Mesenchymal stem cell (in vitro differentiated cells and primary cell): ENCODE measurements around the gene SMPD3.

Source experiments
- DNase-seq: peaks from one replicate; pipeline ENCODE4 v3.0.0-alpha.2; 2013
- H2AFZ ChIP-seq: one replicate; pipeline ENCODE4 v1.6.1; 2013; ENCODE audit warnings: low read depth, mild to moderate bottlenecking, control low read depth, inconsistent platforms, low read length, moderate library complexity
- H2AK5ac ChIP-seq: 2 replicates; pipeline ENCODE4 v1.6.1; 2013; ENCODE audit warnings: low read length, moderate library complexity, mild to moderate bottlenecking, inconsistent platforms; ENCODE audit not compliant: severe bottlenecking
- H2BK120ac ChIP-seq: one replicate; pipeline ENCODE4 v1.6.1; 2013; ENCODE audit warnings: low read depth, mild to moderate bottlenecking, inconsistent platforms, low read length, moderate library complexity
- H2BK12ac ChIP-seq, 2 experiments: one replicate each; pipeline ENCODE4 v1.6.1; 2013; ENCODE audit warnings: inconsistent platforms in 2 of 2, low read length in 2 of 2, mild to moderate bottlenecking in 2 of 2, moderate library complexity in 2 of 2, control low read depth in 1 of 2
- H2BK15ac ChIP-seq: one replicate; pipeline ENCODE4 v1.6.1; 2013; ENCODE audit warnings: mild to moderate bottlenecking, low read depth, inconsistent platforms; ENCODE audit not compliant: poor library complexity, severe bottlenecking
- H2BK5ac ChIP-seq: 2 replicates; pipeline ENCODE4 v1.6.1; 2013; ENCODE audit warnings: low read depth, mild to moderate bottlenecking, low read length, control low read depth, inconsistent platforms; ENCODE audit not compliant: poor library complexity, severe bottlenecking
- H3K14ac ChIP-seq, 2 experiments: one replicate each; pipeline ENCODE4 v1.6.1; 2013; ENCODE audit warnings: inconsistent platforms in 2 of 2, low read length in 2 of 2, control low read depth in 1 of 2, mild to moderate bottlenecking in 1 of 2, moderate library complexity in 1 of 2
- H3K18ac ChIP-seq, 2 experiments: one replicate each; pipeline ENCODE4 v1.6.1; 2013; ENCODE audit warnings: inconsistent platforms in 2 of 2, low read length in 2 of 2, control low read depth in 1 of 2, low read depth in 1 of 2, mild to moderate bottlenecking in 1 of 2
- H3K23ac ChIP-seq, 2 experiments: one replicate each; pipeline ENCODE4 v1.6.1; 2013; ENCODE audit warnings: inconsistent platforms in 2 of 2, low read length in 2 of 2, mild to moderate bottlenecking in 2 of 2, moderate library complexity in 2 of 2, control low read depth in 1 of 2
- H3K27ac ChIP-seq: 2 replicates; pipeline ENCODE4 v1.5.1; 2013; ENCODE audit warnings: mild to moderate bottlenecking, moderate library complexity, low read length, control low read depth, inconsistent platforms; ENCODE audit not compliant: poor library complexity, severe bottlenecking
- H3K27me3 ChIP-seq, 2 experiments: 2 replicates each; pipeline versions ENCODE4 v1.6.1 to v1.7.0; 2013; ENCODE audit warnings: low read length in 2 of 2, mild to moderate bottlenecking in 2 of 2, moderate library complexity in 2 of 2, control low read depth in 1 of 2, inconsistent platforms in 1 of 2; ENCODE audit not compliant: control insufficient read depth in 1 of 2, insufficient read depth in 1 of 2
- H3K36me3 ChIP-seq, 2 experiments: 2 replicates each; pipeline versions ENCODE4 v1.6.1 to v1.7.0; 2013; ENCODE audit warnings: low read length in 2 of 2, control low read depth in 1 of 2, inconsistent platforms in 1 of 2, low read depth in 1 of 2, mild to moderate bottlenecking in 1 of 2; ENCODE audit not compliant: insufficient read depth in 2 of 2, control insufficient read depth in 1 of 2
- H3K4ac ChIP-seq, 2 experiments: one replicate each; pipeline ENCODE4 v1.6.1; 2013; ENCODE audit warnings: inconsistent platforms in 2 of 2, low read length in 2 of 2, mild to moderate bottlenecking in 2 of 2, moderate library complexity in 2 of 2, control low read depth in 1 of 2, low read depth in 1 of 2
- H3K4me1 ChIP-seq: 2 replicates; pipeline ENCODE4 v1.6.1; 2013; ENCODE audit warnings: low read depth, low read length, control low read depth; ENCODE audit not compliant: control insufficient read depth, insufficient read depth
- H3K4me2 ChIP-seq: 2 replicates; pipeline ENCODE4 v1.6.1; 2013; ENCODE audit warnings: low read length, mild to moderate bottlenecking, inconsistent platforms; ENCODE audit not compliant: poor library complexity, severe bottlenecking
- H3K4me3 ChIP-seq, 2 experiments: 2 replicates each; pipeline versions ENCODE4 v1.5.1 to v1.7.0; 2013; ENCODE audit warnings: low read length in 2 of 2, mild to moderate bottlenecking in 2 of 2, control low read depth in 1 of 2, low read depth in 1 of 2; ENCODE audit not compliant: insufficient read depth in 1 of 2
- H3K79me1 ChIP-seq: replicated peaks from 2 replicates; pipeline ENCODE4 v1.6.1; 2013; ENCODE audit warnings: mild to moderate bottlenecking, control low read depth, low read length, inconsistent platforms; ENCODE audit not compliant: poor library complexity, severe bottlenecking
- H3K9ac ChIP-seq: 2 replicates; pipeline ENCODE4 v1.7.0; 2013; ENCODE audit warnings: mild to moderate bottlenecking, low read length, moderate library complexity
- H3K9me3 ChIP-seq: 2 replicates; pipeline ENCODE4 v1.7.0; 2013; ENCODE audit warnings: mild to moderate bottlenecking, low read length; ENCODE audit not compliant: control insufficient read depth
- H4K8ac ChIP-seq: one replicate; pipeline ENCODE4 v1.6.1; 2013; ENCODE audit warnings: inconsistent platforms, mild to moderate bottlenecking, low read length, moderate library complexity
- H4K91ac ChIP-seq: one replicate; pipeline ENCODE4 v1.6.1; 2013; ENCODE audit warnings: mild to moderate bottlenecking, low read length, inconsistent platforms
- WGBS: methylation state at CpG from one replicate; pipeline ENCODE4 v1.1.7; 2013; ENCODE audit warnings: mixed read lengths; 5-methylcytosine and 5-hydroxymethylcytosine counted together

SMPD3 gene

DNA sequence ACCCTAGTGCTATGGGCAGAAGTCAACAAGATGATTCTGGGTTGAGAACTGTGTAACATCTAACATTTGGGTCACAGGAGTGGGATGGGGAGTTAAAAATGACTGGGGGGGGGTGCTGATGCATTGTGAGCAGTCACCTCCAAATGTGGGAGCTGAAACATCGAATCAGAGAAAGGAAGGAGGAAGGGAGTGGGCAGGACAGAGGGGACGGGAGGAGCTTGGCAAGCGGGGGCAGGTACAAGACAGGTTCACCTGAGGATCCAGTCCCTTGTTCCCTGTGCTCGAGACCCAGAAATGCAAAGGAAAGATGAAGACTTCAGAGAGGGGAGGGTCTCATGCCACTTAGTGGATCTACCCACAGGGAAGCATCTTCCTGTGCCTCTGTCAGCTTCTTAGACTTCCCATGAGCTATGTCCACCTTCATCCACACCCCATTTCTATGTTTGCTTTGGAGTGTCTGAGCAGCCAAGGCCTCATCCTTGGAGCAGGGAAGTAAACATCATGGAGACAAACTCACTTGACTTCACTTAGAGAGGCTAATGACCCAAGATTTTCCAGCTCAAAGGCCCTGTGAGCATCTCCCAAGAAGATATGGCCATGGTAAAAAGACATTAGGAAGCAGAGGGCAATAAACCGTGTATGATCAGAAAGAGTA is 20.5 kb downstream of the SMPD3 start:
- H2BK5ac ChIP-seq: no peak overlapping the region
- no peak overlapping the region for H3K4me3 ChIP-seq
- H3K27me3 ChIP-seq: peaks cover 52 to 81% of the 10 kb centered on the region in 2 experiments
- no peak overlapping the region for H4K91ac ChIP-seq
- H3K36me3 ChIP-seq: no peaks in the 10 kb centered on the region
- no peak overlapping the region for H2BK15ac ChIP-seq
- no peak for DNase-seq
- no peaks in the 10 kb centered on the region for H3K9me3 ChIP-seq
- H3K79me1 ChIP-seq: no peaks in the 10 kb centered on the region
- H3K4ac ChIP-seq: no peak overlapping the region
- H2BK12ac ChIP-seq: no peak overlapping the region
- no peak overlapping the region for H2BK120ac ChIP-seq
- H3K4me2 ChIP-seq: no peak overlapping the region
- no peaks in the 10 kb centered on the region for H3K4me1 ChIP-seq
- WGBS: 75% methylated on average over 5 of the region's 5 CpGs
- H4K8ac ChIP-seq: no peak overlapping the region
- H3K23ac ChIP-seq: no peak overlapping the region
- H3K27ac ChIP-seq: no peak overlapping the region
- H2AK5ac ChIP-seq: no peak overlapping the region
- no peak overlapping the region for H2AFZ ChIP-seq
- H3K9ac ChIP-seq: no peak overlapping the region
- no peak overlapping the region for H3K14ac ChIP-seq
- no peak overlapping the region for H3K18ac ChIP-seq

DNA sequence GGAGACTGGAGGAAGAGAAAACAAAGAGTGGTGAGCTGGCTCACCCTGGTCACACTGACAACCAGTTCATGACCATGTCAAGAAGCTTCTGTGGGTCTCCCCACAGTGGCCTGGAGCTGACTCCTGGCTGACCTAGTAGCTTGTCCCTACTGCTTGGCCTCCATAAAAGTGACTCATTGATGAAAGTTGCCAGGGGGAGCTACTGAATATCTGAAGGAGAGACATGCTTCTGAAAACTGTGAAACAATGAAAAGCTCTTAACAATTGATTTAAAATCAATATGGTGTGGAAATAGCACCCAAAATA is 22.0 kb downstream of the SMPD3 start:
- Histone ChIP-seq H3K27me3 (peaks cover 66 to 88% of the 10 kb centered on the region in 2 experiments), H3K36me3 (no peaks in the 10 kb centered on the region), H3K27ac (no peak overlapping the region), H3K9me3 (no peaks in the 10 kb centered on the region), H2AK5ac (no peak overlapping the region), H2AFZ (no peak overlapping the region), H3K4me3 (no peak overlapping the region), H2BK5ac (no peak overlapping the region), H3K4me1 (no peaks in the 10 kb centered on the region), H3K18ac (no peak overlapping the region), H4K91ac (no peak overlapping the region), H3K79me1 (no peaks in the 10 kb centered on the region), H3K4ac (no peak overlapping the region), H4K8ac (no peak overlapping the region), H3K9ac (no peak overlapping the region), H3K4me2 (no peak overlapping the region), H2BK15ac (no peak overlapping the region), H2BK120ac (no peak overlapping the region), H2BK12ac (no peak overlapping the region), H3K23ac (no peak overlapping the region), H3K14ac (no peak overlapping the region)
- no peak for DNase-seq

DNA sequence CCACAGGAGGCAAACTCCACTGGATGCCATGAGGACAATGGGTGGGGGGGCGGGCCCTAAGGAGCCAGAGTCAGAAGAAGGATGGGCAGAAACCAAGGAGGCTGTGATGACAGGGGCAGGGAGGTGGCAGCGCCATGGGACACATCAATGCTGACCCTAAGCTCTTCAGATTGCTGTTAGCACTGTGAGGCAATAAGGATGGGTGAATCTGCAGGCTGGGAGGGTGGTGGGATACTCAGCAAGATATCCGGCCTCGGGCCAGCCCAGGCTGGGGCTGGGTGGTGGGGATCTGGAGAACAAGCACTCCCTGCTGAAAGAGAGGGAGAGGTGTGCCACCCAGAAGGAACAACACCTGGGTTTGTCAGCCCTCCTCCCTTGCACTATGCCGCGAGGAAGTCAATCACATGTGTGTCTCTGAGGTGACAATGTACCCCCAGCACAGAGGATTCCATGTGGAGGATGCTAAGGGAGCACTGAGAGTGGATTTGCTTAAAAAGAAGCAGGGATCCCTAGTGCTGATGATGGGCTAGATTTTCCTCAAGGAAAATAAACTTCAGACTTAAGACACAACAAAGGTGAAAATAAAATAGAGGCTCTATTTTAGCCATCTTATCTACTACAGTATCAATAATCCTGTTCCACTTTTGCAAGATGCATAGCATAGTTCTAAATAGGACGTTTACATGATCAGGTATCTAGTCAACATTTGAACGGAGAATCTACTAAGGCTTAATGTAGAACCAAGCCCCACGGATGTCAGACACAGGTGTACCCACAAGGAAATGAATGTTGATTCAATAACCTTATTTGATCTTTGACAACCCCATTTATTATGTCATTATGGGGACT is 22.6 kb downstream of the SMPD3 start:
- DNase-seq: no peak
- Histone ChIP-seq H3K4me3 (no peak overlapping the region), H3K9me3 (no peaks in the 10 kb centered on the region), H2AK5ac (no peak overlapping the region), H3K27me3 (peaks cover 72 to 89% of the 10 kb centered on the region in 2 experiments), H3K27ac (no peak overlapping the region), H3K9ac (no peak overlapping the region), H4K8ac (no peak overlapping the region), H2BK12ac (no peak overlapping the region), H3K79me1 (no peaks in the 10 kb centered on the region), H3K4me2 (no peak overlapping the region), H4K91ac (no peak overlapping the region), H3K14ac (no peak overlapping the region), H3K4ac (no peak overlapping the region), H2BK15ac (no peak overlapping the region), H2AFZ (no peak overlapping the region), H3K36me3 (no peaks in the 10 kb centered on the region), H2BK5ac (no peak overlapping the region), H3K23ac (no peak overlapping the region), H3K18ac (no peak overlapping the region), H3K4me1 (no peaks in the 10 kb centered on the region), H2BK120ac (no peak overlapping the region)
- 62% methylated on average over 9 of the region's 9 CpGs for WGBS

DNA sequence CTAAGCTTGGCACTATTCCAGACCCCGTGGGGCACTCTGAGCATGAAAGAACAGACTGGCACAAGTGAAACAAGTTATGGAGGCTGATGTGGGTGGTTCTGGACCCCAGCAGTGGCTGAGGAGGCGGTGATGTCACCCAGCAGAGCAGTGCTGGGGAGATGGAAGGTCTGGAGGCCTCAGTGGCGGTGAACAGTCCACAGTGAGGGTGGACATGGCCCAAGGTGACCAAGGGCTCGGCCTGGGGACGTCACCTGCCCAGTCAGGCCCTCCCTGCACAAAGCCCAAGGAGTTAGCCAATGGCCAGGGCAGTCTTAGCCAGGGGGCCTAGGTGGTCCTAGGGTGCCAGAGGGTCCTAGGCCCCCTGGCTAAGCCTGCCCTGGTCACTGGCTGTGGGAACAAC is 24.5 kb downstream of the SMPD3 start:
- no peak overlapping the region for H2BK15ac ChIP-seq
- no peak overlapping the region for H2BK120ac ChIP-seq
- no peak overlapping the region for H2BK5ac ChIP-seq
- H3K23ac ChIP-seq: no peak overlapping the region
- no peak overlapping the region for H3K9ac ChIP-seq
- no peaks in the 10 kb centered on the region for H3K9me3 ChIP-seq
- no peak for DNase-seq
- H4K8ac ChIP-seq: no peak overlapping the region
- no peaks in the 10 kb centered on the region for H3K79me1 ChIP-seq
- no peak overlapping the region for H2AK5ac ChIP-seq
- no peak overlapping the region for H3K4ac ChIP-seq
- peaks cover 59 to 88% of the 10 kb centered on the region in 2 experiments for H3K27me3 ChIP-seq
- H2AFZ ChIP-seq: no peak overlapping the region
- no peak overlapping the region for H2BK12ac ChIP-seq
- H3K4me2 ChIP-seq: no peak overlapping the region
- WGBS: 59% methylated on average over 5 of the region's 5 CpGs
- no peak overlapping the region for H3K4me3 ChIP-seq
- H3K18ac ChIP-seq: no peak overlapping the region
- no peak overlapping the region for H3K14ac ChIP-seq
- H3K36me3 ChIP-seq: no peaks in the 10 kb centered on the region
- no peak overlapping the region for H3K27ac ChIP-seq
- H3K4me1 ChIP-seq: no peaks in the 10 kb centered on the region
- no peak overlapping the region for H4K91ac ChIP-seq
